Measurements from ENCODE around the gene CACNA2D2. TPM values are rescaled to one million over a fixed set of nuclear protein-coding genes. Genes with fewer than 3 reads are reported as not detected.

CACNA2D2 gene
- total and polyA plus RNA-seq, 2 of the 13 experiments (the other 11 are each of a cell fraction or from before 2014, with no cell fraction given) = not detected

GRCh38 chr3:50519471-50520089 is 16.1 kb upstream of the CACNA2D2 start (continued):
- TF ChIP-seq ZNF784 (CRISPR knock-in tag; IDR thresholded peaks at IDR 0.05; ENCODE audit: borderline replicate concordance) (no peak), ELF1 (CRISPR knock-in tag; IDR thresholded peaks at IDR 0.05) (0 out of 2 replicates have a peak, but pooled peaks have one; percentile 19), U2AF2 (IDR thresholded peaks at IDR 0.05; ENCODE audit: low read depth, low read length) (no peak), SP1 (IDR thresholded peaks at IDR 0.05) (no peak), SP1 (CRISPR knock-in tag; IDR thresholded peaks at IDR 0.05) (0 out of 2 replicates have a peak, but pooled peaks have one; percentile 22), SSRP1 (CRISPR knock-in tag; IDR thresholded peaks at IDR 0.05) (no peak), XRCC5 (optimal IDR thresholded peaks at IDR 0.05; ENCODE audit: low read length) (peak; percentile 90), CENPX (CRISPR knock-in tag; IDR thresholded peaks at IDR 0.05) (no peak), TEAD3 (CRISPR knock-in tag; optimal IDR thresholded peaks at IDR 0.05; ENCODE audit: borderline replicate concordance) (peak; percentile 30), ZNF33B (CRISPR knock-in tag; IDR thresholded peaks at IDR 0.05) (no peak), NR2C2 (CRISPR knock-in tag; IDR thresholded peaks at IDR 0.05; ENCODE audit: borderline replicate concordance) (no peak), BCL3 (CRISPR knock-in tag; IDR thresholded peaks at IDR 0.05) (no peak), DR1 (CRISPR knock-in tag; IDR thresholded peaks at IDR 0.05) (no peak), ARID2 (CRISPR knock-in tag; IDR thresholded peaks at IDR 0.05; ENCODE audit: borderline replicate concordance) (no peak), DNMT3B (CRISPR knock-in tag; conservative IDR thresholded peaks at IDR 0.05) (no peak), STAG1 (CRISPR knock-in tag; IDR thresholded peaks at IDR 0.05) (peak; percentile 69), XBP1 (CRISPR knock-in tag; IDR thresholded peaks at IDR 0.05) (no peak), MBNL3 (CRISPR knock-in tag; conservative IDR thresholded peaks at IDR 0.05) (no peak), ZNF468 (CRISPR knock-in tag; IDR thresholded peaks at IDR 0.05) (no peak), CHCHD3 (CRISPR knock-in tag; IDR thresholded peaks at IDR 0.05) (no peak), BCL6 (CRISPR knock-in tag; IDR thresholded peaks at IDR 0.05) (no peak), KDM2A (CRISPR knock-in tag; IDR thresholded peaks at IDR 0.05; ENCODE audit: borderline replicate concordance, low read depth) (0 out of 2 replicates have a peak, but pooled peaks have one; percentile 20), RARG (CRISPR knock-in tag; IDR thresholded peaks at IDR 0.05; ENCODE audit: low read depth) (no peak), MAFK (conservative IDR thresholded peaks at IDR 0.05 in 1 of 2, IDR thresholded peaks at IDR 0.05 in 1 of 2; ENCODE audit: low read length in 2 of 2) (no peak), ZBTB38 (CRISPR knock-in tag; IDR thresholded peaks at IDR 0.05) (no peak), FUBP1 (CRISPR knock-in tag; IDR thresholded peaks at IDR 0.05; ENCODE audit: borderline replicate concordance) (no peak), ZMAT5 (CRISPR knock-in tag; IDR thresholded peaks at IDR 0.05; ENCODE audit: borderline replicate concordance, low read depth) (no peak), HES4 (CRISPR knock-in tag; IDR thresholded peaks at IDR 0.05; ENCODE audit: borderline replicate concordance) (no peak), ETV5 (CRISPR knock-in tag; IDR thresholded peaks at IDR 0.05; ENCODE audit: borderline replicate concordance) (peak; percentile 43; the same call in 1 of the 2 replicates)

Data from HepG2 (cell line).